ENCODE measurements around the gene CHMP1B.

CHMP1B gene

DNA sequence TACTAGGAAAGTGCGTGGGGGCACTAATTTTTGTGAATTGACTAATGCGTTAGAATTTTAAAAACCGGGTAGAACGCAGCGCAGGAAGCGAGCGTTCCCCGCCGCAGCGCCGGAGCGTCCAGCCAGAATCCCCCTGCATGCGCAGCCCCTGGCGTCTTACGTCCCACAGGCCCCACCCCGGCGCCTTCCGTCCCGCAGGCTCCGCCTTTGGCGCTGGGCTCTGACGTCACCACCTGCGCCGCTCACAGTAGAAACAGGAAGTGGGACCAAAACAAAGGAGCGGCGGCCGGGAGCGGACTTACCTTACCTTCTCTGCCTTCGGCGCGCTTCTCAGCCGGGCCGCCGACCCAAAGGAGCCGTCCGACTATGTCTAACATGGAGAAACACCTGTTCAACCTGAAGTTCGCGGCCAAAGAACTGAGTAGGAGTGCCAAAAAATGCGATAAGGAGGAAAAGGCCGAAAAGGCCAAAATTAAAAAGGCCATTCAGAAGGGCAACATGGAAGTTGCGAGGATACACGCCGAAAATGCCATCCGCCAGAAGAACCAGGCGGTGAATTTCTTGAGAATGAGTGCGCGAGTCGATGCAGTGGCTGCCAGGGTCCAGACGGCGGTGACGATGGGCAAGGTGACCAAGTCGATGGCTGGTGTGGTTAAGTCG lies at the start of gene CHMP1B:
TSS of gene CHMP1B (plus strand) at position 268 of the 660 bp plus-strand sequence. CDS start at position 367, 99 bp downstream.
- Mint-ChIP-seq H3K27ac (peak within 1 kb of the TSS; percentile 99), H3K9me3 (no peaks in the 10 kb centered on the region), H3K36me3 (peaks cover 8% of the 10 kb centered on the region), H3K27me3 (peaks cover 18% of the 10 kb centered on the region), H3K4me3 (peak within 1 kb of the TSS; percentile 99), H3K4me1 (peaks cover 35% of the 10 kb centered on the region)
- peak; percentile 98 for DNase-seq
- CTCF ChIA-PET, result no interaction called here

- CTCF ChIA-PET, result no interaction called here
- no peak overlapping the region for H3K4me3 Mint-ChIP-seq
- no peak overlapping the region for H3K27ac Mint-ChIP-seq
- H3K4me1 Mint-ChIP-seq, result no peaks in the 10 kb centered on the region
- no peaks in the 10 kb centered on the region for H3K9me3 Mint-ChIP-seq
- no peaks in the 10 kb centered on the region for H3K27me3 Mint-ChIP-seq
- no peaks in the 10 kb centered on the region for H3K36me3 Mint-ChIP-seq
- DNase-seq, result no peak
These were observed 49.6 kb upstream of the CHMP1B start for GRCh38 chr18:11801573-11801972.

DNA sequence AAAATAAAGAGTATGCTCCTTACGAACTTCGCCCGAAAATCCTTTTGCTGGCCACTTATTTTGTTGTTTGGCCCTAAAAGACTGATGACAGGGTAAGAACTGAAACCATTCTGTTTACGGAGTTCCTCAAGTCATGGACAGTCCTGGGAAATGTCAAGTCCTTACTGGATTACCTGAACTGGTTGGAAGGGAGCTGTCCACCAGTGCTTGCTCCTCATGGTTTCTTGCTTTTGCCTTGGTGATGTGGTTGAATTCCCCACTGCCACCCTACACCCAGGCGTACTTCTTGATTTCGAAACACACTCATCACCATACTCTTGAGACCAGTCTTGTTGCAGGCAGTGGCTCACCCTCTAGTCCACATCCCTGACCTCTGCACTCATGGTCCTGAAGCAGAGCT lies 49.1 kb upstream of the CHMP1B start:
- Mint-ChIP-seq H3K4me3 (no peak overlapping the region), H3K4me1 (no peaks in the 10 kb centered on the region), H3K36me3 (no peaks in the 10 kb centered on the region), H3K27me3 (no peaks in the 10 kb centered on the region), H3K9me3 (no peaks in the 10 kb centered on the region), H3K27ac (no peak overlapping the region)
- no peak for DNase-seq
- CTCF ChIA-PET, result no interaction called here

GRCh38 chr18:11802586-11802985 lies 48.6 kb upstream of the CHMP1B start:
- H3K4me3 Mint-ChIP-seq, result no peak overlapping the region
- DNase-seq, result no peak
- no peaks in the 10 kb centered on the region for H3K36me3 Mint-ChIP-seq

DNA sequence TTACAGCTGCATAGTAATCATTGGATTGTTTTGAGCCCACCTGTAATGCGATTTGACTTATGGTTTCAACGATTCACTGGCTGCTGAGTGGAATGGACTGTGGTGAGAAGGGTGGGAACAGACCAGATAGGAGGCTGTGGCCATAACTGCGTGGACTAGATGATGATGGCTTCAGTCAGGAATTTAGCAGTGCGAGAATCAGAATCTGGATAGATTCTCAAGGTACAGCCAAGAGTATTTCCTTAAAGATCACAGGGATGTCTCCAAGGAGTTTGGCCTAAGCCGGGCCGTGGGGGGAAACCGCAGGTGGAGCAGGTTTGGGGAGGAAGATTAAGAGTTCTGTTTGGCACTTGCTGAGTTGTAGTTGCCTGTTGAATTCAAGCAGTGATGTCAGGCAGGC lies 44.0 kb upstream of the CHMP1B start:
- CTCF ChIA-PET, result no interaction called here
- H3K27ac Mint-ChIP-seq, result no peak overlapping the region
- peaks cover 7% of the 10 kb centered on the region for H3K27me3 Mint-ChIP-seq
- no peak for DNase-seq
- no peaks in the 10 kb centered on the region for H3K4me1 Mint-ChIP-seq
- H3K4me3 Mint-ChIP-seq, result no peak overlapping the region
- no peaks in the 10 kb centered on the region for H3K9me3 Mint-ChIP-seq
- no peaks in the 10 kb centered on the region for H3K36me3 Mint-ChIP-seq

More at GRCh38 chr18:11802586-11802985, 48.6 kb upstream of the CHMP1B start:
- H3K27ac Mint-ChIP-seq, result no peak overlapping the region
- H3K27me3 Mint-ChIP-seq, result no peaks in the 10 kb centered on the region
- no peaks in the 10 kb centered on the region for H3K4me1 Mint-ChIP-seq
- CTCF ChIA-PET, result no interaction called here
- no peaks in the 10 kb centered on the region for H3K9me3 Mint-ChIP-seq

DNA sequence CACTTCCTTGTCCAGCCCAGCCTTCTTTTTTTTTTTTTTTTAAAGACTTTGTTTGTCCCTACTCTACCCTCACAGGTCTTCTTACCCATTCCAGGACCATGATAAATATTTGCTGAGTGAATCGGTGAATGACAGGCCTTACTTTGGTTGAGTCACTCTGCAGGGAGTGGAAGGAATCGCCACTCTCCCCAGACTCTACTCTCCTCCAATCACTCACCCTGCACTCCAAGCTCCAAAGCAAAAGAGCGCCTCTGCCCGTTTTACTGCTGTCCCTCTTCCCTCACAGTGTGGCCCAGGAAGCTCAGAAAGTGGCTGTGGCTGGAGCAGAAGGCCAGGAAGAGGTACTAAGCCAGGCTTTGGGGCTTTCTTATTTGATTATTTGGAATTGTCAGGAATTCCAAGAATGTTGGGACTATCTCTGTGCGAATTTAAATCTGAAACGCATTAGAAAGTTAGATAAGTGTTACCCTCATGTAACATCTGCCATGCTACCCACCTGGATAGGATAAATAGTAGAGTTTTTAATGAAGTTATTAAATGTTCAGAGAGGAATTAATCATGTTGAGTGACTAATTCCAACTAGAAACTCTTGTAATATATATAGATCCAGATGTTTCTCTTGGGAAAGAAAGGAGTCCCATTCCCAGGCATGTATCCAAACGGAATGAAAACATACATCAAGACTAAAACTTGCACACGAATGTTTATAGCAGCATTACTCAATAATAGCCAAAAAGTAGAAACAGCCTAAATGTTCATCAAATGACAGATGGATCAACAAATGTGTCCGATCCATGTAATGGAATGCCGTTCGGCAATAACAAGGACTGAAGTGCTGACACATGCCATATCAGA lies 43.0 kb upstream of the CHMP1B start:
- Mint-ChIP-seq H3K4me3 (no peak overlapping the region), H3K27ac (no peak overlapping the region), H3K36me3 (no peaks in the 10 kb centered on the region), H3K4me1 (no peaks in the 10 kb centered on the region), H3K27me3 (peaks cover 7% of the 10 kb centered on the region), H3K9me3 (no peaks in the 10 kb centered on the region)
- CTCF ChIA-PET, result no interaction called here
- DNase-seq, result no peak

- Mint-ChIP-seq H3K9me3 (no peaks in the 10 kb centered on the region), H3K36me3 (no peaks in the 10 kb centered on the region), H3K4me1 (no peaks in the 10 kb centered on the region), H3K4me3 (no peak overlapping the region), H3K27ac (no peak overlapping the region), H3K27me3 (peaks cover 7% of the 10 kb centered on the region)
- CTCF ChIA-PET, result no interaction called here
- no peak for DNase-seq
These were observed 41.3 kb upstream of the CHMP1B start for GRCh38 chr18:11809895-11810294.

- DNase-seq, result no peak
- CTCF ChIA-PET, result no interaction called here
- peaks cover 7% of the 10 kb centered on the region for H3K27me3 Mint-ChIP-seq
- H3K4me3 Mint-ChIP-seq, result no peak overlapping the region
- no peaks in the 10 kb centered on the region for H3K36me3 Mint-ChIP-seq
- H3K27ac Mint-ChIP-seq, result no peak overlapping the region
- no peaks in the 10 kb centered on the region for H3K9me3 Mint-ChIP-seq
- H3K4me1 Mint-ChIP-seq, result no peaks in the 10 kb centered on the region
These were observed 40.8 kb upstream of the CHMP1B start for GRCh38 chr18:11810379-11810778.

- no peaks in the 10 kb centered on the region for H3K36me3 Mint-ChIP-seq
- H3K4me3 Mint-ChIP-seq, result no peak overlapping the region
- no peak for DNase-seq
- CTCF ChIA-PET, result no interaction called here
- no peaks in the 10 kb centered on the region for H3K4me1 Mint-ChIP-seq
- H3K9me3 Mint-ChIP-seq, result no peaks in the 10 kb centered on the region
- peaks cover 7% of the 10 kb centered on the region for H3K27me3 Mint-ChIP-seq
- H3K27ac Mint-ChIP-seq, result no peak overlapping the region
These were observed 40.2 kb upstream of the CHMP1B start for GRCh38 chr18:11811009-11811408.

GRCh38 chr18:11817229-11817628 lies 34.0 kb upstream of the CHMP1B start:
- CTCF ChIA-PET, result no interaction called here
- Mint-ChIP-seq H3K27ac (no peak overlapping the region), H3K27me3 (no peaks in the 10 kb centered on the region), H3K4me3 (no peak overlapping the region), H3K4me1 (no peaks in the 10 kb centered on the region), H3K36me3 (no peaks in the 10 kb centered on the region), H3K9me3 (no peaks in the 10 kb centered on the region)
- no peak for DNase-seq

GRCh38 chr18:11818486-11819203 lies 32.6 kb upstream of the CHMP1B start:
- Mint-ChIP-seq H3K4me3 (no peak overlapping the region), H3K27ac (no peak overlapping the region), H3K36me3 (no peaks in the 10 kb centered on the region), H3K27me3 (no peaks in the 10 kb centered on the region), H3K9me3 (no peaks in the 10 kb centered on the region), H3K4me1 (no peaks in the 10 kb centered on the region)
- CTCF ChIA-PET, result no interaction called here
- DNase-seq, result no peak

GRCh38 chr18:11819938-11820337 lies 31.3 kb upstream of the CHMP1B start:
- H3K27ac Mint-ChIP-seq, result no peak overlapping the region
- no peak for DNase-seq
- no peaks in the 10 kb centered on the region for H3K27me3 Mint-ChIP-seq
- CTCF ChIA-PET, result no interaction called here
- no peaks in the 10 kb centered on the region for H3K4me1 Mint-ChIP-seq
- H3K36me3 Mint-ChIP-seq, result no peaks in the 10 kb centered on the region
- H3K9me3 Mint-ChIP-seq, result no peaks in the 10 kb centered on the region
- no peak overlapping the region for H3K4me3 Mint-ChIP-seq

DNA sequence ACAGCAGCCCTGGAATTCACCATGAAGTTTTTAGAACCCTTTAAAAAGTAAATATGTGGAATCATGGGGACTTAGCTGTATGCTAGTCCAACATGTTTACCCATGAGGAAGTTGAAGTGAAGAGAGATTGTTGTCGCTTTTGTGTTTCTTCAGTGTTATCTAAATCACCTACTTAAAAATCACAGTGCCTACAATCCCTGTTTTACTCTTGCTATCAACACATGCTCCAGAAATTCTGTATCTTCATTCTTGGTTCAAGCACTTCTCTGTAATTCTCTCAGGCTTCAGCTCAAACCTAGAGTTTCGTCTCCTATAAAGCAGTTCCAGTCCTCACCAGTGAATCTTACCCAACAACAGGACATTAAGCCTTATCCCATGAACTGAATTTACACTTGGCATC lies 30.5 kb upstream of the CHMP1B start:
- H3K9me3 Mint-ChIP-seq, result no peaks in the 10 kb centered on the region
- H3K36me3 Mint-ChIP-seq, result no peaks in the 10 kb centered on the region
- H3K4me3 Mint-ChIP-seq, result no peak overlapping the region
- no peaks in the 10 kb centered on the region for H3K27me3 Mint-ChIP-seq
- CTCF ChIA-PET, result no interaction called here
- DNase-seq, result no peak
- H3K27ac Mint-ChIP-seq, result no peak overlapping the region
- no peaks in the 10 kb centered on the region for H3K4me1 Mint-ChIP-seq

DNA sequence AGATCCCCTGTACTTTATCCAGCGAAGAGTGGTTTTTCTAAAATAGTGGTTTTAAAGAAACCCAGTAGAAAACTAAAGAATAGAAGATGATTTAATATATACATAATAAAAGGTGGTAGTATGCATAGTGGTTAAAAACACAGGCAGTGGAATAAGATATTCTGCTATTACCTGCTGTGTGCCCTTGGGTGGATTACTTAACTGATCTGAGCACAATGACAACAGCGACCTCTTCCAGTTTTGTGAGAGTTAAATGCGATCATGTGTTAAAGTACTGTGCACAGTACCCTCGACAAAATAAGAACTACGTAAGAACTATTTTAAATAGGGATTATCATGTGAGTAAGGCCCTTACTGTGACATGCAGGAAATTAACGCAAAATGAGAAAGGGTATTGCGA lies 30.0 kb upstream of the CHMP1B start:
- H3K27ac Mint-ChIP-seq, result no peak overlapping the region

More for the DNA sequence above, 30.0 kb upstream of the CHMP1B start:
- DNase-seq, result no peak
- no peaks in the 10 kb centered on the region for H3K36me3 Mint-ChIP-seq
- no peaks in the 10 kb centered on the region for H3K27me3 Mint-ChIP-seq
- no peaks in the 10 kb centered on the region for H3K9me3 Mint-ChIP-seq
- H3K4me3 Mint-ChIP-seq, result no peak overlapping the region
- CTCF ChIA-PET, result no interaction called here
- H3K4me1 Mint-ChIP-seq, result no peaks in the 10 kb centered on the region

Measured in activated naive CD4-positive, alpha-beta T cell treated with anti-CD3 and anti-CD28 coated beads, Interleukin-2, amount 10 ng/mL, durations not matched to agents 7 days and 5 days (primary cell).